ENCODE data around the gene PACSIN2. TPM values are rescaled to one million over a fixed set of nuclear protein-coding genes. Genes with fewer than 3 reads are reported as not detected.

PACSIN2 gene
- total RNA-seq, 1 donor from 2014 or later, result 48.9 TPM

DNA sequence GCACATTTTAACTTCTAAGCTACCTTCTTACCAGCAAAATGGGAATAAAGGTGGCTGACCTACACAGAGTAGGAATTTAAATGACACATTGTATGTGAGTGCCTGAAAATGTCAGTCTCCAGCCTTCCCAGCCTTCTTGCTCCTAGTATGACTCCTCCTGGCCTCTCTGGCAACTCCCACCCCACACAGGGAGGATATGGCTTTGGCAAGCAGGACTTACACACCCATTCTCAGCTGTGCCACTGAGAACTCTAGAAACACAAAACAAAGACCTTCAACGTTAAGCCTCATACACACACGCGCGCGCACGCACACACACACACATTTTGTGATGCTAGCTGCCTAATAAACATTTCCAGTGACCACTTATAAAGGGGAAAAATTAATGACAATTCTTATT, 65.8 kb downstream of the PACSIN2 start:
- Mint-ChIP-seq H3K36me3 (ENCODE audit: low read depth) (peaks cover 12% of the 10 kb centered on the region), H3K27me3 (no peaks in the 10 kb centered on the region), H3K4me1 (peaks cover 43% of the 10 kb centered on the region), H3K9me3 (no peaks in the 10 kb centered on the region), H3K4me3 (no peak overlapping the region), H3K27ac (no peak overlapping the region)
- ChIA-PET POLR2A (no interaction called here), CTCF (no interaction called here)
- no peak for ATAC-seq (ENCODE audit: low read depth)
- DNase-seq, result no peak
- TF ChIP-seq, protein P1, sequence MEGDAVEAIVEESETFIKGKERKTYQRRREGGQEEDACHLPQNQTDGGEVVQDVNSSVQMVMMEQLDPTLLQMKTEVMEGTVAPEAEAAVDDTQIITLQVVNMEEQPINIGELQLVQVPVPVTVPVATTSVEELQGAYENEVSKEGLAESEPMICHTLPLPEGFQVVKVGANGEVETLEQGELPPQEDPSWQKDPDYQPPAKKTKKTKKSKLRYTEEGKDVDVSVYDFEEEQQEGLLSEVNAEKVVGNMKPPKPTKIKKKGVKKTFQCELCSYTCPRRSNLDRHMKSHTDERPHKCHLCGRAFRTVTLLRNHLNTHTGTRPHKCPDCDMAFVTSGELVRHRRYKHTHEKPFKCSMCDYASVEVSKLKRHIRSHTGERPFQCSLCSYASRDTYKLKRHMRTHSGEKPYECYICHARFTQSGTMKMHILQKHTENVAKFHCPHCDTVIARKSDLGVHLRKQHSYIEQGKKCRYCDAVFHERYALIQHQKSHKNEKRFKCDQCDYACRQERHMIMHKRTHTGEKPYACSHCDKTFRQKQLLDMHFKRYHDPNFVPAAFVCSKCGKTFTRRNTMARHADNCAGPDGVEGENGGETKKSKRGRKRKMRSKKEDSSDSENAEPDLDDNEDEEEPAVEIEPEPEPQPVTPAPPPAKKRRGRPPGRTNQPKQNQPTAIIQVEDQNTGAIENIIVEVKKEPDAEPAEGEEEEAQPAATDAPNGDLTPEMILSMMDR (IDR thresholded peaks at IDR 0.05), result no peak
- intact Hi-C loops (cut with micrococcal nuclease), result no loop called here

DNA sequence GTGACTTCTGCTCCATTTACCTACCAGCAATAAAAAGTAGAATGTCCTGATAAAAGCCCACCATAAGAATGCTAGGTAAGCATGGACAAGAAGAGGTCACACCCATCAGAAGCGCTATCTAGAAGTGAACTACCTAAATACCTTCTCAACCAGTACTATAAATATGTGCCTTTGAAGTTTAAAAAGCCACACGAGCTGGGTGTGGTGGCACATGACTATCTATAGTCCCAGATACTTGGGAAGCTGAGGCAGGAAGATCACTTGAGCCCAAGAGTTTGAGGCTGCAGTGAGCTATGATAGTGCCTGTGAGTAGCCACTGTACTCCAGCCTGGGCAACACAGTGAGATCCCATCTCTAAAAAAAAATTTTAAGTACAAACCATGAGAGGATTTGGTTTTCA, 66.7 kb downstream of the PACSIN2 start:
- no peak for DNase-seq
- CTCF ChIA-PET, result no interaction called here
- ATAC-seq (ENCODE audit: low read depth), result no peak
- intact Hi-C loops (cut with micrococcal nuclease), result no loop called here
- H3K4me1 Mint-ChIP-seq, result peaks cover 43% of the 10 kb centered on the region
- no peak overlapping the region for H3K27ac Mint-ChIP-seq
- POLR2A ChIA-PET, result interaction anchor here (1.2 kb wide), 1 partner anchor 11 kb away, joined by 3 read pairs; no protein-coding TSS in a partner anchor
- TF ChIP-seq, protein P1 (IDR thresholded peaks at IDR 0.05), result no peak
- H3K9me3 Mint-ChIP-seq, result no peaks in the 10 kb centered on the region
- H3K4me3 Mint-ChIP-seq, result no peak overlapping the region
- H3K27me3 Mint-ChIP-seq, result no peaks in the 10 kb centered on the region
- H3K36me3 Mint-ChIP-seq (ENCODE audit: low read depth), result peaks cover 14% of the 10 kb centered on the region

DNA sequence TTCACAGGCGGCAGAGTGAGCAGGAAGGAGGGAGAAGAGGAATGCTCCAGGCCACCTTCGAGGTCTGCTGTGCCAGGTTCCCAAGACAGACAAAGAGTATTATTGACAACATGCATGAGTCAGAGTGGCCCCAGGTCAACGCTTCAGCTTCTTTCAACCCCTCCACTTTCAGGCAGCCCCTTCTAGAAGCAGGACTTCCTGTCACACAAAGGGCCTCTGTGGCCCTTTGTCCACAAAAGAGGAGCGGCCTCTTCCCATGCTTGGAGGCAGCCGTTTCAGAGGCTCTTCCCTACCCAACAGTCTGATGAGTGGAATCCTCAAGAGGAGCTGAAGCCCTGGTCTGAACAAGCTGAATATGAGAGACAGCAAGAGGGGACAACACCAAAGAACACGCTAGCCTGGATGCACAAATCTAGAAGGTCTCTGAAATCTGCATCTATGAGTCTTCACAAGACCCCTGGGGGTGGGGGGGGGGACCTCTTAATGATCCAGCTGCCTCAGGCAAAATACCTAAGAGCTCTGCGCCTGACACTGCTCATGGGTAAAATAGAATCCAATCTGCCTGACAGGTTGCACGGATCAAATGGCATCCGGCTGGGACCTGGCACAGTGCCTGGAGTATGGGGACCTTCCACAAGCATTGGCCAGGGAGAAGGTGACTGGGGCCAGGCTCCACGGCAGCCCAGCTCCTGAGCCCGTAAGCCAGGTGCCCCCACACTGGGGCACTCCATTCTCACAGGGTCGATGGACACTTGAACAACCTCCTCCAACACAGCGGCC, 67.5 kb downstream of the PACSIN2 start:
- peaks cover 41% of the 10 kb centered on the region for H3K4me1 Mint-ChIP-seq
- DNase-seq, result no peak
- no peaks in the 10 kb centered on the region for H3K9me3 Mint-ChIP-seq
- intact Hi-C loops (cut with micrococcal nuclease), result no loop called here
- no peak for ATAC-seq (ENCODE audit: low read depth)
- no peaks in the 10 kb centered on the region for H3K27me3 Mint-ChIP-seq
- TF ChIP-seq, protein P1 (IDR thresholded peaks at IDR 0.05), result no peak
- CTCF ChIA-PET, result no interaction called here
- no peak overlapping the region for H3K4me3 Mint-ChIP-seq
- POLR2A ChIA-PET, result interaction anchor here (1.2 kb wide), 1 partner anchor 12 kb away, joined by 3 read pairs; no protein-coding TSS in a partner anchor
- no peak overlapping the region for H3K27ac Mint-ChIP-seq
- peaks cover 20% of the 10 kb centered on the region for H3K36me3 Mint-ChIP-seq (ENCODE audit: low read depth)

DNA sequence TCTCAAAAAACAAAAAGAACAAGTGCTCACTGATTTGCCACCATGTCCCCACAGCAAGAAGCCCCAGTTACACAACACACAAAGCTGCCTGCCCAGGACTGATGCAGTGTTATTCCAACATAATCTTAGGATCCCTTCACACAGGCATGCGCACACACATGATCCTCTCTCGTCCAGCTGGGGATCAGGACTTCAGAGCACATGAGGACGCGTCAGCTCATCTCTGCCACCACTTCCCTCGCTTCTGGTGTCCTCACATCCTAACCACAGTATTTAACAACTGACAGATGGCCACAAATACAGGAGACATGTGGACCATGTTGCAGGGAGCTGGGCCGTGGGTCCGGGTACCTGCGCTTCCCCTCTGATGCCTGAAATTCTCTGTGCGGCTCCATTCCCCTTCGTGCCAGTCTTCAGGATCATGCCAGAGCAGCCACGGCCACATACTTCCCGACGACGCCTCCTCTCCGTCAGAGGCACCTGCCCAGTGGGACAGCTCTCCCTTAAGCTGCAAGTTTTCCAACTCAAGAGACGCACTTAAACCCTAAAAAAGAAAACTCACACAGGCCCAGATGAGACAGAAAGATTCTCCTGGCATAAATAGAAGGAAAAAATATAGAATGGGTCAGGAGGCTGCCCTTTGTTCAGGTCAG, 68.3 kb downstream of the PACSIN2 start:
- CTCF ChIA-PET, result interaction anchor here (0.9 kb wide), 1 partner anchor 79 kb away, joined by 3 read pairs; no protein-coding TSS in a partner anchor
- TF ChIP-seq, protein P1 (IDR thresholded peaks at IDR 0.05), result no peak
- peaks cover 20% of the 10 kb centered on the region for H3K36me3 Mint-ChIP-seq (ENCODE audit: low read depth)
- H3K27me3 Mint-ChIP-seq, result no peaks in the 10 kb centered on the region
- intact Hi-C loops (cut with micrococcal nuclease), result no loop called here
- no peak overlapping the region for H3K27ac Mint-ChIP-seq
- POLR2A ChIA-PET, result interaction anchor here (1.2 kb wide), 1 partner anchor 13 kb away, joined by 3 read pairs; no protein-coding TSS in a partner anchor
- H3K4me3 Mint-ChIP-seq, result no peak overlapping the region
- DNase-seq, result no peak
- H3K4me1 Mint-ChIP-seq, result peaks cover 41% of the 10 kb centered on the region
- no peaks in the 10 kb centered on the region for H3K9me3 Mint-ChIP-seq
- ATAC-seq (ENCODE audit: low read depth), result no peak

DNA sequence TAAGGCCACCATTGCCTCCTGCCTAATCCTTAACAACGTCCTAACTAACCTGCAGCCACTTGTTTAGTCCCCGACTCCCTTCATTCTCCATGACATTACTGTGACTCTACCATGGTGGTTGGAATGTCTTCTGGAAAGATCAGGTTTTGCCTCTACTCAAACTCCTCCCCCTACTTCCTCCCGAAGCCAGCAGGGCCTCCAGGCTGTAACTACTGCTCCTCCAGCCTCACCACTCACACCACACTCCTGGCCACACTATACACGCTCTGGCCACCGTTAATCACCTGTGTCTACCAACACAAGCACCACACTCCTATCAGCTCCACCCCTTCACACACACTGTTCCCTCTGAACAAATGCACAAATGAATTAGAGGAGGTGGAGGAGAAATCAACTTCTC, 69.2 kb downstream of the PACSIN2 start:
- Mint-ChIP-seq H3K27me3 (no peaks in the 10 kb centered on the region), H3K27ac (no peak overlapping the region), H3K4me3 (no peak overlapping the region), H3K4me1 (peaks cover 41% of the 10 kb centered on the region), H3K36me3 (ENCODE audit: low read depth) (peaks cover 18% of the 10 kb centered on the region), H3K9me3 (no peaks in the 10 kb centered on the region)
- TF ChIP-seq, protein P1 (IDR thresholded peaks at IDR 0.05), result no peak
- DNase-seq, result no peak
- CTCF ChIA-PET, result no interaction called here
- POLR2A ChIA-PET, result no interaction called here
- ATAC-seq (ENCODE audit: low read depth), result no peak
- intact Hi-C loops (cut with micrococcal nuclease), result no loop called here
